Measurements from ENCODE around the gene MXRA8. TPM values are rescaled to one million over a fixed set of nuclear protein-coding genes. Genes with fewer than 3 reads are reported as not detected.

The MXRA8 gene
- total and polyA plus RNA-seq, 5 donors from 2014 or later, result 0.17 TPM; not detected in 4

GRCh38 chr1:1343811-1344421 is 14.4 kb downstream of the MXRA8 start:
- no peaks in the 10 kb centered on the region for H3K27me3 ChIP-seq (ENCODE audit: control insufficient read depth, insufficient read depth, low read length)
- H3K36me3 Mint-ChIP-seq, result peaks cover 10% of the 10 kb centered on the region
- peaks cover 0 to 18% (median 3%) of the 10 kb centered on the region in 4 donors for H3K4me1 Mint-ChIP-seq
- no peak overlapping the region for H3K27ac ChIP-seq (ENCODE audit: insufficient read depth, low read length, poor library complexity, severe bottlenecking)
- no peak overlapping the region for H3K4me3 Mint-ChIP-seq
- no peaks in the 10 kb centered on the region for H3K27me3 Mint-ChIP-seq
- DNase-seq (no peak), ATAC-seq (ENCODE audit: low read depth in 2 of 2) (no peak)
- H3K27ac Mint-ChIP-seq, result no peak overlapping the region
- H3K4me3 ChIP-seq (ENCODE audit: low read depth, low read length), result no peak overlapping the region
- H3K36me3 ChIP-seq (ENCODE audit: control insufficient read depth, insufficient read depth, low read length), result peaks cover 2% of the 10 kb centered on the region
- peaks cover 20% of the 10 kb centered on the region for H3K4me1 ChIP-seq (ENCODE audit: control insufficient read depth, insufficient read depth, low read length, poor library complexity, severe bottlenecking)
- H3K9me3 Mint-ChIP-seq, result peaks cover 0 to 2% (median 0%) of the 10 kb centered on the region in 7 donors
- no peaks in the 10 kb centered on the region for H3K9me3 ChIP-seq (ENCODE audit: control insufficient read depth in 2 of 2, low read length in 2 of 2)

GRCh38 chr1:1342584-1343115 is 15.7 kb downstream of the MXRA8 start:
- DNase-seq, result no peak
- no peak overlapping the region for H3K4me3 Mint-ChIP-seq
- H3K4me1 Mint-ChIP-seq, result peaks cover 0 to 11% (median 3%) of the 10 kb centered on the region in 4 donors
- H3K4me3 ChIP-seq (ENCODE audit: low read depth, low read length), result no peak overlapping the region
- peaks cover 0 to 2% (median 0%) of the 10 kb centered on the region in 7 donors for H3K9me3 Mint-ChIP-seq
- no peaks in the 10 kb centered on the region for H3K27me3 ChIP-seq (ENCODE audit: control insufficient read depth, insufficient read depth, low read length)
- H3K36me3 ChIP-seq (ENCODE audit: control insufficient read depth, insufficient read depth, low read length), result peaks cover 3% of the 10 kb centered on the region
- no peak overlapping the region for H3K27ac Mint-ChIP-seq
- no peak overlapping the region for H3K27ac ChIP-seq (ENCODE audit: insufficient read depth, low read length, poor library complexity, severe bottlenecking)
- peaks cover 10% of the 10 kb centered on the region for H3K36me3 Mint-ChIP-seq
- no peak for ATAC-seq (ENCODE audit: low read depth in 2 of 2)
- H3K9me3 ChIP-seq (ENCODE audit: control insufficient read depth in 2 of 2, low read length in 2 of 2), result no peaks in the 10 kb centered on the region
- H3K4me1 ChIP-seq (ENCODE audit: control insufficient read depth, insufficient read depth, low read length, poor library complexity, severe bottlenecking), result peaks cover 10% of the 10 kb centered on the region
- H3K27me3 Mint-ChIP-seq, result no peaks in the 10 kb centered on the region

- Histone ChIP-seq H3K9me3 (ENCODE audit: control insufficient read depth in 2 of 2, low read length in 2 of 2) (no peaks in the 10 kb centered on the region), H3K4me3 (ENCODE audit: low read depth, low read length) (no peak overlapping the region), H3K4me1 (ENCODE audit: control insufficient read depth, insufficient read depth, low read length, poor library complexity, severe bottlenecking) (peaks cover 6% of the 10 kb centered on the region), H3K27ac (ENCODE audit: insufficient read depth, low read length, poor library complexity, severe bottlenecking) (no peak overlapping the region), H3K27me3 (ENCODE audit: control insufficient read depth, insufficient read depth, low read length) (no peaks in the 10 kb centered on the region), H3K36me3 (ENCODE audit: control insufficient read depth, insufficient read depth, low read length) (peaks cover 3% of the 10 kb centered on the region)
- Mint-ChIP-seq H3K27ac (no peak overlapping the region), H3K4me3 (no peak overlapping the region), H3K4me1 (peaks cover 0 to 6% (median 2%) of the 10 kb centered on the region in 4 donors), H3K27me3 (no peaks in the 10 kb centered on the region), H3K9me3 (peaks cover 0 to 2% (median 0%) of the 10 kb centered on the region in 7 donors), H3K36me3 (peaks cover 10% of the 10 kb centered on the region)
- DNase-seq, result no peak
- no peak for ATAC-seq (ENCODE audit: low read depth in 2 of 2)
Measured at GRCh38 chr1:1342061-1342562, 16.2 kb downstream of the MXRA8 start.

- Histone ChIP-seq H3K4me3 (ENCODE audit: low read depth, low read length) (no peak overlapping the region), H3K27me3 (ENCODE audit: control insufficient read depth, insufficient read depth, low read length) (no peaks in the 10 kb centered on the region), H3K4me1 (ENCODE audit: control insufficient read depth, insufficient read depth, low read length, poor library complexity, severe bottlenecking) (peaks cover 3% of the 10 kb centered on the region), H3K36me3 (ENCODE audit: control insufficient read depth, insufficient read depth, low read length) (peaks cover 3% of the 10 kb centered on the region), H3K9me3 (ENCODE audit: control insufficient read depth in 2 of 2, low read length in 2 of 2) (no peaks in the 10 kb centered on the region), H3K27ac (ENCODE audit: insufficient read depth, low read length, poor library complexity, severe bottlenecking) (no peak overlapping the region)
- no peak for DNase-seq
- Mint-ChIP-seq H3K27ac (no peak overlapping the region), H3K4me3 (no peak overlapping the region), H3K27me3 (no peaks in the 10 kb centered on the region), H3K36me3 (peaks cover 10% of the 10 kb centered on the region), H3K9me3 (peaks cover 0 to 2% (median 0%) of the 10 kb centered on the region in 7 donors), H3K4me1 (peaks cover 0 to under 1% (median 0%) of the 10 kb centered on the region in 4 donors)
- ATAC-seq (ENCODE audit: low read depth in 2 of 2), result no peak
Measured at GRCh38 chr1:1341549-1342021, 16.8 kb downstream of the MXRA8 start.

- no peaks in the 10 kb centered on the region for H3K4me1 ChIP-seq (ENCODE audit: control insufficient read depth, insufficient read depth, low read length, poor library complexity, severe bottlenecking)
- H3K4me3 ChIP-seq (ENCODE audit: low read depth, low read length), result no peak overlapping the region
- H3K27ac Mint-ChIP-seq, result no peak overlapping the region
Measured at GRCh38 chr1:1340791-1341548, 17.4 kb downstream of the MXRA8 start.

GRCh38 chr1:1340185-1340584 is 18.2 kb downstream of the MXRA8 start:
- Histone ChIP-seq H3K36me3 (ENCODE audit: control insufficient read depth, insufficient read depth, low read length) (peaks cover 3% of the 10 kb centered on the region), H3K9me3 (ENCODE audit: control insufficient read depth in 2 of 2, low read length in 2 of 2) (no peaks in the 10 kb centered on the region), H3K4me1 (ENCODE audit: control insufficient read depth, insufficient read depth, low read length, poor library complexity, severe bottlenecking) (no peaks in the 10 kb centered on the region), H3K27me3 (ENCODE audit: control insufficient read depth, insufficient read depth, low read length) (no peaks in the 10 kb centered on the region), H3K4me3 (ENCODE audit: low read depth, low read length) (no peak overlapping the region), H3K27ac (ENCODE audit: insufficient read depth, low read length, poor library complexity, severe bottlenecking) (no peak overlapping the region)
- Mint-ChIP-seq H3K4me1 (no peaks in the 10 kb centered on the region), H3K27me3 (no peaks in the 10 kb centered on the region), H3K27ac (no peak overlapping the region), H3K36me3 (peaks cover 10% of the 10 kb centered on the region), H3K4me3 (no peak overlapping the region), H3K9me3 (peaks cover 0 to 2% (median 0%) of the 10 kb centered on the region in 7 donors)
- DNase-seq, result no peak
- no peak for ATAC-seq (ENCODE audit: low read depth in 2 of 2)

More at GRCh38 chr1:1340791-1341548, 17.4 kb downstream of the MXRA8 start:
- H3K4me1 Mint-ChIP-seq, result no peaks in the 10 kb centered on the region
- Histone ChIP-seq H3K27ac (ENCODE audit: insufficient read depth, low read length, poor library complexity, severe bottlenecking) (no peak overlapping the region), H3K36me3 (ENCODE audit: control insufficient read depth, insufficient read depth, low read length) (peaks cover 3% of the 10 kb centered on the region), H3K9me3 (ENCODE audit: control insufficient read depth in 2 of 2, low read length in 2 of 2) (no peaks in the 10 kb centered on the region), H3K27me3 (ENCODE audit: control insufficient read depth, insufficient read depth, low read length) (no peaks in the 10 kb centered on the region)
- no peaks in the 10 kb centered on the region for H3K27me3 Mint-ChIP-seq
- H3K4me3 Mint-ChIP-seq, result no peak overlapping the region
- peaks cover 10% of the 10 kb centered on the region for H3K36me3 Mint-ChIP-seq
- ATAC-seq (ENCODE audit: low read depth in 2 of 2) (no peak), DNase-seq (no peak)
- H3K9me3 Mint-ChIP-seq, result peaks cover 0 to 2% (median 0%) of the 10 kb centered on the region in 7 donors

- Histone ChIP-seq H3K27ac (ENCODE audit: insufficient read depth, low read length, poor library complexity, severe bottlenecking) (no peak overlapping the region), H3K36me3 (ENCODE audit: control insufficient read depth, insufficient read depth, low read length) (peaks cover 3% of the 10 kb centered on the region), H3K4me1 (ENCODE audit: control insufficient read depth, insufficient read depth, low read length, poor library complexity, severe bottlenecking) (no peaks in the 10 kb centered on the region), H3K27me3 (ENCODE audit: control insufficient read depth, insufficient read depth, low read length) (no peaks in the 10 kb centered on the region), H3K4me3 (ENCODE audit: low read depth, low read length) (no peak overlapping the region), H3K9me3 (ENCODE audit: control insufficient read depth in 2 of 2, low read length in 2 of 2) (no peaks in the 10 kb centered on the region)
- ATAC-seq (ENCODE audit: low read depth in 2 of 2), result no peak
- Mint-ChIP-seq H3K4me1 (no peaks in the 10 kb centered on the region), H3K9me3 (peaks cover 0 to 2% (median 0%) of the 10 kb centered on the region in 7 donors), H3K27me3 (no peaks in the 10 kb centered on the region), H3K4me3 (no peak overlapping the region), H3K36me3 (peaks cover 10% of the 10 kb centered on the region), H3K27ac (no peak overlapping the region)
- no peak for DNase-seq
Measured at GRCh38 chr1:1338278-1338677, 20.1 kb downstream of the MXRA8 start.
